Suprapubic skin (tissue), 4 donors: ENCODE data around the gene RPTOR.

Experiments used
- EP300 ChIP-seq: sonication (generic); formaldehyde crosslinking; IDR thresholded peaks from one replicate; pipeline ENCODE4 v1.6.1; 2017; ENCODE audit warnings: antibody characterized with exemption
- POLR2A ChIP-seq, 2 donors: fragments of 450-650 bp; IDR thresholded peaks; one replicate each; pipeline ENCODE4 v1.6.1; 2017; ENCODE audit warnings: antibody characterized with exemption in 2 of 2, mild to moderate bottlenecking in 2 of 2, moderate library complexity in 2 of 2
- POLR2AphosphoS5 ChIP-seq, 3 donors: sonication (generic); formaldehyde crosslinking; IDR thresholded peaks; one replicate each; pipeline ENCODE4 v1.6.1; 2017; ENCODE audit warnings: antibody characterized with exemption in 3 of 3
- TF ChIP-seq, protein P1 (sequence below), 2 donors: fragments of 200-600 bp in 1 of 2; fragments of 450-650 bp in 1 of 2; sonication (generic) in 1 of 2; IDR thresholded peaks; one replicate each; pipeline ENCODE4 v1.5.1; 2016 to 2019; ENCODE audit warnings: antibody characterized with exemption in 2 of 2, mild to moderate bottlenecking in 1 of 2, moderate library complexity in 1 of 2

DNA sequence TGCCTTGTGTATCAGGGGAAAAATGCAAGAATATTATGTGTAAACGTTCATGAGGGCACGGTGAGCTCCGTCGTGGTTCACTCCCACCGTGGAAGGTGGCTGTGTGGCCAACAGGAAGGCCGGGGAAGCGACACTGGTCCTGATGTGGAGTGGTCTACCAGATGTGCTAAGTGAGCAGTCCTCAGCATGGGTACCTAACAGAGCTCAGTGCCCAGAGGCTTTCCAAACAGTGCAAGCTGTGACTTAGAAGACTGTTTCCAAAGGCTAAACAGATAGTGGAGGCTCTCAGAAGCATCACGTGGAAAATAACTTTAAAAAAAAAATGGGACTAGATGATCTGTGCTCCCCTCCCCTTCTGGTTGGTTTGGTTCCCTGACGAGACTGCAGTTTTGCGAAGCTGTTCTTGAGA, 247.7 kb downstream of the RPTOR start:
- TF ChIP-seq, protein P1, sequence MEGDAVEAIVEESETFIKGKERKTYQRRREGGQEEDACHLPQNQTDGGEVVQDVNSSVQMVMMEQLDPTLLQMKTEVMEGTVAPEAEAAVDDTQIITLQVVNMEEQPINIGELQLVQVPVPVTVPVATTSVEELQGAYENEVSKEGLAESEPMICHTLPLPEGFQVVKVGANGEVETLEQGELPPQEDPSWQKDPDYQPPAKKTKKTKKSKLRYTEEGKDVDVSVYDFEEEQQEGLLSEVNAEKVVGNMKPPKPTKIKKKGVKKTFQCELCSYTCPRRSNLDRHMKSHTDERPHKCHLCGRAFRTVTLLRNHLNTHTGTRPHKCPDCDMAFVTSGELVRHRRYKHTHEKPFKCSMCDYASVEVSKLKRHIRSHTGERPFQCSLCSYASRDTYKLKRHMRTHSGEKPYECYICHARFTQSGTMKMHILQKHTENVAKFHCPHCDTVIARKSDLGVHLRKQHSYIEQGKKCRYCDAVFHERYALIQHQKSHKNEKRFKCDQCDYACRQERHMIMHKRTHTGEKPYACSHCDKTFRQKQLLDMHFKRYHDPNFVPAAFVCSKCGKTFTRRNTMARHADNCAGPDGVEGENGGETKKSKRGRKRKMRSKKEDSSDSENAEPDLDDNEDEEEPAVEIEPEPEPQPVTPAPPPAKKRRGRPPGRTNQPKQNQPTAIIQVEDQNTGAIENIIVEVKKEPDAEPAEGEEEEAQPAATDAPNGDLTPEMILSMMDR (IDR thresholded peaks at IDR 0.05): no peak
- no peak for TF ChIP-seq POLR2AphosphoS5 (IDR thresholded peaks at IDR 0.05)
- no peak for TF ChIP-seq POLR2A (IDR thresholded peaks at IDR 0.05)
- no peak for TF ChIP-seq EP300
